K562 (cell line): ENCODE measurements around the gene TBC1D25. TPM values are rescaled to one million over a fixed set of nuclear protein-coding genes. Genes with fewer than 3 reads are reported as not detected.

Experiments
- DIDO1 ChIP-seq: fragments of 450-650 bp; IDR thresholded peaks from 2 replicates; pipeline ENCODE4 v1.6.1; 2016; ENCODE audit warnings: low read depth, missing biosample characterization, missing genetic modification characterization
- ETS1 ChIP-seq: conservative IDR thresholded peaks from 2 replicates; pipeline ENCODE4 v1.6.1; 2011; ENCODE audit warnings: low read depth, mild to moderate bottlenecking, low read length; ENCODE audit not compliant: control insufficient read depth
- FOXM1 ChIP-seq, 2 experiments: fragments of 450-650 bp in 1 of 2; sonication (generic) in 1 of 2; formaldehyde crosslinking in 1 of 2; IDR thresholded peaks; 2 replicates each; pipeline versions ENCODE4 v1.6.1 to v1.9.0; 2017 to 2022; ENCODE audit warnings: low read depth in 2 of 2, mild to moderate bottlenecking in 2 of 2, missing genetic modification reagents in 1 of 2, moderate library complexity in 1 of 2
- SP1 ChIP-seq: sonication (generic); formaldehyde crosslinking; IDR thresholded peaks from 2 replicates; pipeline ENCODE4 v1.8.1; 2022; ENCODE audit warnings: mild to moderate bottlenecking, missing genetic modification reagents
- polyA plus RNA-seq, 8 experiments: library from polyadenylated mRNA; depleted of rRNA in 4 of 8; stranded (reverse) in 5 of 8; unstranded in 3 of 8; fragments of >200 nt; fragmentation: Nextera tagmentation in 2 of 8; fragmentation: Illumina TruSeq in 1 of 8; extraction: Ambion mirVana in 2 of 8; extraction: Trizol in 1 of 8; gene quantifications; 2 replicates each; pipeline versions ENCODE4 v1.2.1 to v1.2.3, GENCODE V29; 2011 to 2014; ENCODE audit warnings: inconsistent platforms in 1 of 8, missing spikeins in 1 of 8
- total RNA-seq, 7 experiments: library from RNA; depleted of rRNA in 6 of 7; stranded (reverse); fragments of >200 nt in 6 of 7; fragmentation: Illumina TruSeq in 2 of 7; extraction: Trizol in 2 of 7; gene quantifications; 2 replicates each; pipeline versions ENCODE4 v1.2.1 to v1.2.3, GENCODE V29; 2011 to 2021; ENCODE audit warnings: low replicate concordance in 1 of 7
- TF ChIP-seq, protein P1 (sequence below): sonication (generic); formaldehyde crosslinking; IDR thresholded peaks from 2 replicates; pipeline ENCODE4 v1.9.0; 2022; ENCODE audit warnings: mild to moderate bottlenecking, missing genetic modification reagents
- TF ChIP-seq, protein P2 (sequence below), 3 experiments: fragments of 200-800 bp in 1 of 3; fragments of 250-450 bp in 1 of 3; fragments of 450-650 bp in 1 of 3; sonication (Bioruptor Pico) in 1 of 3; sonication (Bioruptor generic) in 1 of 3; formaldehyde crosslinking in 1 of 3; IDR thresholded peaks; 2 replicates each; pipeline versions ENCODE4 v1.6.1 to v1.8.0; 2016 to 2022; ENCODE audit warnings: mild to moderate bottlenecking in 2 of 3, missing genetic modification characterization in 2 of 3, missing compliant biosample characterization in 1 of 3, moderate library complexity in 1 of 3

The TBC1D25 gene
- total and polyA plus RNA-seq, 9 of the 15 experiments (the other 6 are each of a cell fraction or from before 2014, with no cell fraction given): 0.62 to 10.6 (median 3.9) TPM

DNA sequence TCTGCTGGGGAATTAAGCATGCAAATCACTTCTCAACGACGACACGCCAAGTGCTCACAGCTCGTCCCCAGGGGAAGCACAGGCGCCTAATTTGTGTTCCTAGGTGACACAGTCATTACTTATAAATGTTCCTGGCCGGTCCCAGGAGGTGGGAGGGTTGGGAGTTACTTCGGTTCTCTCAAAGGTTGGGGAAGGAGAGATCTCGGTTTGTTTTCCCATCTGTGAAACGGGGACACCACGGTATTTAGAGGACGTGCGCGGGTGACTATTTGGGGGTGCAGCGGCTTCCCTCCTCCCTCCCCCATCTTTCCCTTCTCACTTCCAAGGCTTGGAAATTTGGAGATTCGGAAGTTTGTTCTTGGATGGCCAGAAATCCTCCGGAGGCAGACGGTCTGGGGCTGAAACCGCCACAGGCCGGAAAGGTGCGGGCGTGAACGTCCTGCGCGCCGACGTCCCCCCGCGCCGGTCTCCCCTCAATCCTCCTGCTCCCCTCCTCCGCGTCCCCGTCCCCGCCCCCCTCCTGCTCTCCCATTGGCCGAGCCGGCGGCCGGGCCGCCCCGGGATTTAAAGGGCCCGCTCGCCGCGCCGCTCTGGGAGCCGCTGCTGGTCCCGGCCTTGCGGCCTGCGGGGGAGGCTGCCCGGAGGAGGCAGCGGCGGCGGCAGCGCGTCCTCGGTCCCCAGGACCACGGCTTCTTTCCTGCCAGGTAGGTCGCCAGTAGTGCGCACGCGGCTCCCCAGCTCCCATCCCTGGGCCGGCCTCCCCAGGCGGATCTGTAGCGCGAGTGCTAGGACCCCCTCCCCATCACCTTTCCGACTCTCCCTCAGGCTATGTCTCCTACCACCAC, 30.9 kb upstream of the TBC1D25 start, which contains the start of gene PORCN (continued):
- TF ChIP-seq, protein P1, sequence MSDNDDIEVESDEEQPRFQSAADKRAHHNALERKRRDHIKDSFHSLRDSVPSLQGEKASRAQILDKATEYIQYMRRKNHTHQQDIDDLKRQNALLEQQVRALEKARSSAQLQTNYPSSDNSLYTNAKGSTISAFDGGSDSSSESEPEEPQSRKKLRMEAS (CRISPR knock-in tag): no peak
- no peak for TF ChIP-seq ETS1
- TF ChIP-seq, protein P2, sequence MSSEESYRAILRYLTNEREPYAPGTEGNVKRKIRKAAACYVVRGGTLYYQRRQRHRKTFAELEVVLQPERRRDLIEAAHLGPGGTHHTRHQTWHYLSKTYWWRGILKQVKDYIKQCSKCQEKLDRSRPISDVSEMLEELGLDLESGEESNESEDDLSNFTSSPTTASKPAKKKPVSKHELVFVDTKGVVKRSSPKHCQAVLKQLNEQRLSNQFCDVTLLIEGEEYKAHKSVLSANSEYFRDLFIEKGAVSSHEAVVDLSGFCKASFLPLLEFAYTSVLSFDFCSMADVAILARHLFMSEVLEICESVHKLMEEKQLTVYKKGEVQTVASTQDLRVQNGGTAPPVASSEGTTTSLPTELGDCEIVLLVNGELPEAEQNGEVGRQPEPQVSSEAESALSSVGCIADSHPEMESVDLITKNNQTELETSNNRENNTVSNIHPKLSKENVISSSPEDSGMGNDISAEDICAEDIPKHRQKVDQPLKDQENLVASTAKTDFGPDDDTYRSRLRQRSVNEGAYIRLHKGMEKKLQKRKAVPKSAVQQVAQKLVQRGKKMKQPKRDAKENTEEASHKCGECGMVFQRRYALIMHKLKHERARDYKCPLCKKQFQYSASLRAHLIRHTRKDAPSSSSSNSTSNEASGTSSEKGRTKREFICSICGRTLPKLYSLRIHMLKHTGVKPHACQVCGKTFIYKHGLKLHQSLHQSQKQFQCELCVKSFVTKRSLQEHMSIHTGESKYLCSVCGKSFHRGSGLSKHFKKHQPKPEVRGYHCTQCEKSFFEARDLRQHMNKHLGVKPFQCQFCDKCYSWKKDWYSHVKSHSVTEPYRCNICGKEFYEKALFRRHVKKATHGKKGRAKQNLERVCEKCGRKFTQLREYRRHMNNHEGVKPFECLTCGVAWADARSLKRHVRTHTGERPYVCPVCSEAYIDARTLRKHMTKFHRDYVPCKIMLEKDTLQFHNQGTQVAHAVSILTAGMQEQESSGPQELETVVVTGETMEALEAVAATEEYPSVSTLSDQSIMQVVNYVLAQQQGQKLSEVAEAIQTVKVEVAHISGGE (CRISPR knock-in tag; IDR thresholded peaks at IDR 0.05): peak in 1 of 3 experiments; percentile 94; a peak in 2 of 6 replicates
- TF ChIP-seq DIDO1 (tag): no peak
- TF ChIP-seq FOXM1 (IDR thresholded peaks at IDR 0.05; ENCODE audit: low read depth): 0 out of 2 replicates have a peak, but pooled peaks have one; percentile 26
- TF ChIP-seq FOXM1 (CRISPR knock-in tag; IDR thresholded peaks at IDR 0.05; ENCODE audit: low read depth): no peak
- 0 out of 2 replicates have a peak, but pooled peaks have one; percentile 41 for TF ChIP-seq SP1 (CRISPR knock-in tag)
- TF ChIP-seq, all 486 proteins: peak for 58
